ENCODE data around the gene RER1. TPM values are rescaled to one million over a fixed set of nuclear protein-coding genes. Genes with fewer than 3 reads are reported as not detected.

Gene RER1
- polyA plus RNA-seq, 1 experiment: 255 TPM

- H3K4me3 ChIP-seq (ENCODE audit: low read depth, low read length): no peak overlapping the region
- H3K36me3 ChIP-seq (ENCODE audit: control insufficient read depth, insufficient read depth, low read length): no peaks in the 10 kb centered on the region
- CTCF ChIA-PET: interaction anchor here (3.7 kb wide), 1 partner anchor 11 kb away, joined by 13 read pairs; no protein-coding TSS in a partner anchor
- POLR2A ChIA-PET: no interaction called here
- H3K27me3 ChIP-seq (ENCODE audit: control insufficient read depth, insufficient read depth, low read length): no peaks in the 10 kb centered on the region; the same call in none of the 2 replicates
- no peak for DNase-seq (ENCODE audit: low read depth)
- TF ChIP-seq, protein P1, sequence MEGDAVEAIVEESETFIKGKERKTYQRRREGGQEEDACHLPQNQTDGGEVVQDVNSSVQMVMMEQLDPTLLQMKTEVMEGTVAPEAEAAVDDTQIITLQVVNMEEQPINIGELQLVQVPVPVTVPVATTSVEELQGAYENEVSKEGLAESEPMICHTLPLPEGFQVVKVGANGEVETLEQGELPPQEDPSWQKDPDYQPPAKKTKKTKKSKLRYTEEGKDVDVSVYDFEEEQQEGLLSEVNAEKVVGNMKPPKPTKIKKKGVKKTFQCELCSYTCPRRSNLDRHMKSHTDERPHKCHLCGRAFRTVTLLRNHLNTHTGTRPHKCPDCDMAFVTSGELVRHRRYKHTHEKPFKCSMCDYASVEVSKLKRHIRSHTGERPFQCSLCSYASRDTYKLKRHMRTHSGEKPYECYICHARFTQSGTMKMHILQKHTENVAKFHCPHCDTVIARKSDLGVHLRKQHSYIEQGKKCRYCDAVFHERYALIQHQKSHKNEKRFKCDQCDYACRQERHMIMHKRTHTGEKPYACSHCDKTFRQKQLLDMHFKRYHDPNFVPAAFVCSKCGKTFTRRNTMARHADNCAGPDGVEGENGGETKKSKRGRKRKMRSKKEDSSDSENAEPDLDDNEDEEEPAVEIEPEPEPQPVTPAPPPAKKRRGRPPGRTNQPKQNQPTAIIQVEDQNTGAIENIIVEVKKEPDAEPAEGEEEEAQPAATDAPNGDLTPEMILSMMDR (IDR thresholded peaks at IDR 0.05; ENCODE audit: insufficient read depth, low read depth, low read length): no peak
These were observed 34.9 kb downstream of the RER1 start for GRCh38 chr1:2426540-2426939.

GRCh38 chr1:2427051-2427450 is 35.4 kb downstream of the RER1 start:
- Histone ChIP-seq H3K36me3 (ENCODE audit: control insufficient read depth, insufficient read depth, low read length) (no peaks in the 10 kb centered on the region), H3K27me3 (ENCODE audit: control insufficient read depth, insufficient read depth, low read length) (peaks cover 2% of the 10 kb centered on the region), H3K4me3 (ENCODE audit: low read depth, low read length) (no peak overlapping the region)
- CTCF ChIA-PET: interaction anchor here (3.7 kb wide), 1 partner anchor 12 kb away, joined by 13 read pairs; no protein-coding TSS in a partner anchor
- POLR2A ChIA-PET: no interaction called here
- TF ChIP-seq, protein P1 (IDR thresholded peaks at IDR 0.05; ENCODE audit: insufficient read depth, low read depth, low read length): no peak
- DNase-seq (ENCODE audit: low read depth): no peak

DNA sequence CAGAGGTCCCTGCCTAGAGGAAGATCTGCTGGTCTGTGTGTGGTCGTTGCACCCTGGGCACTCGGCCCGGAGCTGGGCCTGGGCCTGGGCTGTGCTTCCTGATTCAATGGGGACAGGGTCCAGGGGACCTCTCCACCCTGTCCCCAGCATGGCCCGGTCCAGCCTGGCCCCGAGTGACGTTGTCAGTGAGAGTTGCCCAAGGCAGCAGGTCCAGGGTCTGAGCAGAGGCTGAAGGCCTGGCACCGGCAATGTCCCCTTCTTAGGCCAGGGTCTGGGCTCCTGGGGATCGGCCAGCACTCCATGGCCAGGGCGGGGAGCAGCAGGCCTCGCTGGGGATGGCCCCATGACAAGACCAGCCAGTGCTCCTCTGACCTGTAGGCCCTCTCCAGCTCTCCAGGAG is 36.3 kb downstream of the RER1 start:
- TF ChIP-seq, protein P1 (IDR thresholded peaks at IDR 0.05; ENCODE audit: insufficient read depth, low read depth, low read length): no peak
- no peaks in the 10 kb centered on the region for H3K36me3 ChIP-seq (ENCODE audit: control insufficient read depth, insufficient read depth, low read length)
- DNase-seq (ENCODE audit: low read depth): no peak
- ChIA-PET POLR2A (no interaction called here), CTCF (no interaction called here)
- H3K27me3 ChIP-seq (ENCODE audit: control insufficient read depth, insufficient read depth, low read length): peaks cover 9% of the 10 kb centered on the region
- H3K4me3 ChIP-seq (ENCODE audit: low read depth, low read length): no peak overlapping the region

- peaks cover 12% of the 10 kb centered on the region for H3K27me3 ChIP-seq (ENCODE audit: control insufficient read depth, insufficient read depth, low read length)
- no peaks in the 10 kb centered on the region for H3K36me3 ChIP-seq (ENCODE audit: control insufficient read depth, insufficient read depth, low read length)
- TF ChIP-seq, protein P1 (IDR thresholded peaks at IDR 0.05; ENCODE audit: insufficient read depth, low read depth, low read length): no peak
- ChIA-PET CTCF (no interaction called here), POLR2A (no interaction called here)
- no peak for DNase-seq (ENCODE audit: low read depth)
- H3K4me3 ChIP-seq (ENCODE audit: low read depth, low read length): no peak overlapping the region
These were observed 36.8 kb downstream of the RER1 start for GRCh38 chr1:2428490-2428889.

- Histone ChIP-seq H3K36me3 (ENCODE audit: control insufficient read depth, insufficient read depth, low read length) (no peaks in the 10 kb centered on the region), H3K4me3 (ENCODE audit: low read depth, low read length) (no peak overlapping the region), H3K27me3 (ENCODE audit: control insufficient read depth, insufficient read depth, low read length) (peaks cover 13% of the 10 kb centered on the region)
- ChIA-PET POLR2A (no interaction called here), CTCF (interaction anchor here (0.6 to 1.8 kb wide), 2 partner anchors 10 to 850 kb away, joined by 3 to 4 read pairs; no protein-coding TSS in a partner anchor)
- DNase-seq (ENCODE audit: low read depth): no peak
- TF ChIP-seq, protein P1 (IDR thresholded peaks at IDR 0.05; ENCODE audit: insufficient read depth, low read depth, low read length): peak; percentile 42
These were observed 38.3 kb downstream of the RER1 start for GRCh38 chr1:2429780-2430591.

Measured in BJ (cell line).